Right cardiac atrium (tissue), 5 donors: Measurements from ENCODE around the gene ARF4. TPM values are rescaled to one million over a fixed set of nuclear protein-coding genes. Genes with fewer than 3 reads are reported as not detected.

Experiments used
- ATAC-seq, 2 donors: fragments of 200-7000 bp; cut with Tn5 transposase; one replicate each; pipeline versions ENCODE4 v1.8.0 to v1.9.1; 2020; ENCODE audit warnings: moderate library complexity in 2 of 2, mild to moderate bottlenecking in 1 of 2
- DNase-seq, 3 donors: peaks; one replicate each; pipeline ENCODE4 v3.0.0-alpha.2; 2020
- H3K27ac ChIP-seq: one replicate; pipeline ENCODE4 v1.5.1; 2013; ENCODE audit warnings: mild to moderate bottlenecking, low read length, control low read depth, moderate library complexity
- H3K27me3 ChIP-seq: one replicate; pipeline ENCODE4 v1.6.1; 2013; ENCODE audit not compliant: control insufficient read depth, insufficient read depth
- H3K4me1 ChIP-seq: one replicate; pipeline ENCODE4 v1.6.1; 2013; ENCODE audit warnings: low read length; ENCODE audit not compliant: control insufficient read depth, insufficient read depth
- H3K4me3 ChIP-seq: one replicate; pipeline ENCODE4 v1.5.1; 2013; ENCODE audit warnings: low read length, control low read depth
- H3K9me3 ChIP-seq: one replicate; pipeline ENCODE4 v1.6.1; 2013; ENCODE audit warnings: low read length; ENCODE audit not compliant: control insufficient read depth
- WGBS: extraction: QIAGEN DNeasy Blood & Tissue Kit; methylation state at CpG from one replicate; pipeline ENCODE4 v1.1.7; 2013; 5-methylcytosine and 5-hydroxymethylcytosine counted together
- intact Hi-C, 4 donors: fragments of 100-400 bp; cut with DNase I; formaldehyde crosslinking; loops; one replicate each; pipeline versions ENCODE4 v1.11.0 to v1.14.0; 2022 to 2023
- polyA plus RNA-seq: library from polyadenylated mRNA; stranded (reverse); fragments of 200-250 nt; gene quantifications from one replicate; pipeline ENCODE4 v1.2.3, GENCODE V29; 2013
- total RNA-seq, 4 donors: library from RNA; stranded (reverse); fragmentation: NEBNext Ultra II Directional; extraction: Animal tissue kit (Norgen Biotek cat#: 25700); gene quantifications; one replicate each; pipeline ENCODE4 v1.2.1, GENCODE V29; 2021
- donor health status: healthy with polysubstance abuse.
- donor health status: DM: no; HTN: yes; CAD: no.
- donor health status: DM: no; HTN: no; CAD: no.
- donor health status: DM: no; HTN: yes; CAD: no; lungs with severe emphysema.
- donor health status: DM: yes; HTN: yes; CAD: no.

ARF4 gene
- total and polyA plus RNA-seq, 5 donors = 69.3 to 113 (median 88.8) TPM

- ATAC-seq = peak in 1 of 2 donors; percentile 22
- intact Hi-C loops = no loop called here
- no peak overlapping the region for H3K27ac ChIP-seq
- 95% methylated on average over 7 of the region's 7 CpGs for WGBS
- no peak overlapping the region for H3K4me3 ChIP-seq
- H3K27me3 ChIP-seq = no peaks in the 10 kb centered on the region
- H3K9me3 ChIP-seq = no peaks in the 10 kb centered on the region
- H3K4me1 ChIP-seq = peaks cover 3% of the 10 kb centered on the region
- no peak for DNase-seq
These were observed 14.5 kb downstream of the ARF4 start for GRCh38 chr3:57582474-57583168.

DNA sequence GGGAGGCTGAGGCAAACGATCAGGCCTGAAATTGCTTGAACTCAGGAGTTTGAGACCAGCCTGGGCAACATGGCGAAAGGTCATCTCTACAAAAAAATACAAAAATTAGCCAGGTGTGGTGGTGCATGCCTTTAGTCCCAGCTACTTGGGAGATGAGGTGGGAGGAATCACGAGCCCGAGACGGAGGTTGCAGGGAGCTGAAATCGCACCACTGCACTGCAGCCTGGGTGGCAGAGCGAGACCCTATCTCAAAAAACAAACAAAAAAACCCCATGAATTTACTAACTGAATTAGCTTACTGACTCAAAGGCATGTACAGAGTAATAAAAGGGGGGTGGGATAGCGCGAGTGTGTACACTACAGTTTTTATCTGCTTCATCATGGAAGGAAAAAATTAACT, 19.3 kb downstream of the ARF4 start:
- ATAC-seq (no peak), DNase-seq (peak in 1 of 3 donors; percentile 46)
- peaks cover 4% of the 10 kb centered on the region for H3K4me1 ChIP-seq
- H3K4me3 ChIP-seq = no peak overlapping the region
- H3K27ac ChIP-seq = no peak overlapping the region
- H3K9me3 ChIP-seq = no peaks in the 10 kb centered on the region
- H3K27me3 ChIP-seq = no peaks in the 10 kb centered on the region
- 93% methylated on average over 9 of the region's 9 CpGs for WGBS
- intact Hi-C loops = no loop called here

DNA sequence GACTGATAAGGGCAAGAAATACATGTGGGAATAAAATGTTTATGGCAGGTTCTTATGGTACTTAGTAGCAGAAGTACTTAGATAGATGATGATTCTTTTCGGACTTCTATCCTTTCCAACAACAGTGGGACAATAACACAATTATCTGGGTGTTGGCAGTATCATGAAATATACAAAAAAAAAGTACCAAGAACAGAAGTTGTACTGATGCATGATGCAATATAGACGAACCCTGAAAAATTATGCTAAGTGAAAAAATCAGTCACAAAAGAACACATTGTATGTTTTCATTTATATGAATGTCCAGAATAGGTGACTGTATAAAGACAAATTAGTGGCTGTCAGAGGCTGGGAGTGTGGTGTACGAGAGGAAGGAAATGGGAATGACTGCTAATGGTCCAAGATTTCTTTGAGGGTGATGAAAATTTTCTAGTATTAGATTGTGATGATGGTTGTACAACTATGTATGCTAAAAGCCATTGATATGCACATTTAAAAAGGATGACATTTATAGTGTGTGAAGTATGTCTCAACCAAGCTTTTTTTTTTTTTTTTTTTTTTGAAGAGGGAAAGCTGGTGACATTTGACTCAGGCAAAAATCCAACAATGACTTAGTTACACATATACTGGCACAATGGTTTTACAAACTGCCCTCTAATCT, 21.0 kb downstream of the ARF4 start:
- no peak for DNase-seq
- H3K27ac ChIP-seq = no peak overlapping the region
- H3K4me1 ChIP-seq = peaks cover 4% of the 10 kb centered on the region
- H3K9me3 ChIP-seq = no peaks in the 10 kb centered on the region
- no peaks in the 10 kb centered on the region for H3K27me3 ChIP-seq
- no peak overlapping the region for H3K4me3 ChIP-seq
- ATAC-seq = peak in 1 of 2 donors; percentile 34
- 53% methylated on average over 3 of the region's 3 CpGs for WGBS
- intact Hi-C loops = no loop called here

- no peak for ATAC-seq
- H3K4me3 ChIP-seq = no peak overlapping the region
- no peaks in the 10 kb centered on the region for H3K27me3 ChIP-seq
- WGBS = 74% methylated on average over 3 of the region's 3 CpGs
- intact Hi-C loops = no loop called here
- H3K4me1 ChIP-seq = no peaks in the 10 kb centered on the region
- no peak overlapping the region for H3K27ac ChIP-seq
- no peak for DNase-seq
- no peaks in the 10 kb centered on the region for H3K9me3 ChIP-seq
These were observed 25.0 kb downstream of the ARF4 start for GRCh38 chr3:57572096-57572495.

GRCh38 chr3:57570878-57571277, 26.3 kb downstream of the ARF4 start:
- no peak for DNase-seq
- WGBS = 98% methylated on average over 2 of the region's 2 CpGs
- H3K27me3 ChIP-seq = no peaks in the 10 kb centered on the region
- intact Hi-C loops = no loop called here
- H3K4me1 ChIP-seq = no peaks in the 10 kb centered on the region
- no peaks in the 10 kb centered on the region for H3K9me3 ChIP-seq
- ATAC-seq = no peak
- no peak overlapping the region for H3K27ac ChIP-seq
- H3K4me3 ChIP-seq = no peak overlapping the region

GRCh38 chr3:57569859-57570450, 27.2 kb downstream of the ARF4 start:
- WGBS = 92% methylated on average over 5 of the region's 6 CpGs
- no peaks in the 10 kb centered on the region for H3K9me3 ChIP-seq
- no peak for ATAC-seq
- no peak overlapping the region for H3K27ac ChIP-seq
- no peak overlapping the region for H3K4me3 ChIP-seq
- intact Hi-C loops = no loop called here
- no peak for DNase-seq
- H3K4me1 ChIP-seq = no peaks in the 10 kb centered on the region
- H3K27me3 ChIP-seq = no peaks in the 10 kb centered on the region

- Histone ChIP-seq H3K4me3 (no peak overlapping the region), H3K27me3 (no peaks in the 10 kb centered on the region), H3K9me3 (no peaks in the 10 kb centered on the region), H3K4me1 (peaks cover 7% of the 10 kb centered on the region), H3K27ac (no peak overlapping the region)
- 96% methylated on average over 1 of the region's 1 CpG for WGBS
- DNase-seq = no peak
- intact Hi-C loops = loop anchor here in 1 of 4 donors (5.0 kb wide), 1 partner anchor 38 kb away; the partner anchor contains the start of gene ARF4
- no peak for ATAC-seq
These were observed 37.6 kb downstream of the ARF4 start for GRCh38 chr3:57559526-57559925.

GRCh38 chr3:57557085-57557537, 40.0 kb downstream of the ARF4 start:
- peak in 1 of 2 donors; percentile 15 for ATAC-seq
- Histone ChIP-seq H3K9me3 (no peaks in the 10 kb centered on the region), H3K4me3 (peak overlapping the region; percentile 81), H3K27me3 (no peaks in the 10 kb centered on the region), H3K4me1 (peaks cover 7% of the 10 kb centered on the region), H3K27ac (peak overlapping the region; percentile 92)
- DNase-seq = peak in 1 of 3 donors; percentile 17
- intact Hi-C loops = loop anchor here in 1 of 4 donors (5.0 kb wide), 1 partner anchor 40 kb away; the partner anchor contains the start of gene ARF4
- 1% methylated on average over 29 of the region's 29 CpGs for WGBS

DNA sequence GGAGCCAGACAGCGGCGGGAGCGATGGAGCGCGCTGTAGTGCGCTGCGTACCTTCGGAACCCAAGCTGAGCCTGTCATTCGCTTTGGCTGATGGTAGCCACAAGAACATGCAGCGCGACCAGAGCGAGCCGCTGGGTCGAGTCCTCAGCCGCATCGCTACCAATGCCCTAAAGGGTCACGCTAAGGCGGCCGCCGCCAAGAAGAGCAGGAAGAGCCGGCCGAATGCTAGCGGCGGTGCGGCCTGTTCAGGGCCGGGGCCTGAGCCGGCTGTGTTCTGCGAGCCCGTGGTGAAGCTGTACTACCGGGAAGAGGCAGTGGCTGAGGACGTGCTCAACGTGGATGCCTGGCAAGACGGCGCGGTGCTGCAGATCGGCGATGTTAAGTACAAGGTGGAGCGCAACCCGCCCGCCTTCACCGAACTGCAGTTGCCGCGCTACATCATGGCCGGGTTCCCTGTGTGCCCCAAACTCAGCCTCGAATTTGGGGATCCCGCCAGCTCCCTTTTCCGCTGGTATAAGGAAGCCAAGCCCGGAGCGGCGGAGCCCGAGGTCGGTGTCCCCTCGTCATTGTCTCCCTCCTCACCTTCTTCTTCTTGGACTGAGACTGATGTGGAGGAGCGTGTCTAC, 40.6 kb downstream of the ARF4 start:
- Histone ChIP-seq H3K4me1 (peaks cover 7% of the 10 kb centered on the region), H3K27ac (peak overlapping the region; percentile 92), H3K9me3 (no peaks in the 10 kb centered on the region), H3K4me3 (peak overlapping the region; percentile 81), H3K27me3 (no peaks in the 10 kb centered on the region)
- DNase-seq (peak in 2 of 3 donors; percentile 24 to 73), ATAC-seq (peak; percentile 49 to 72)
- intact Hi-C loops = loop anchor here in 1 of 4 donors (5.0 kb wide), 1 partner anchor 41 kb away; the partner anchor contains the start of gene ARF4
- WGBS = under 1% methylated on average over 54 of the region's 54 CpGs

- peak; percentile 96 for ATAC-seq
- WGBS = under 1% methylated on average over 54 of the region's 54 CpGs
- no peaks in the 10 kb centered on the region for H3K27me3 ChIP-seq
- intact Hi-C loops = loop anchor here in 1 of 4 donors (5.0 kb wide), 1 partner anchor 41 kb away; the partner anchor contains the start of gene ARF4
- peak within 1 kb of the TSS; percentile 92 for H3K27ac ChIP-seq
- peak within 1 kb of the TSS; percentile 81 for H3K4me3 ChIP-seq
- H3K9me3 ChIP-seq = no peaks in the 10 kb centered on the region
- peaks cover 7% of the 10 kb centered on the region for H3K4me1 ChIP-seq
- DNase-seq = peak; percentile 85 to 92 (median 90)
These were observed 41.2 kb downstream of the ARF4 start, which contains the start of gene PDE12 for GRCh38 chr3:57555738-57556458. TSS of gene PDE12 (plus strand) at chr3:57556274. CDS start at chr3:57556380, 106 bp downstream.
